H9 (cell line): ENCODE data around the gene PRCD. TPM values are rescaled to one million over a fixed set of nuclear protein-coding genes. Genes with fewer than 3 reads are reported as not detected.

ENCODE experiments used
- DNase-seq: peaks from one replicate; pipeline ENCODE4 v3.0.0-alpha.2; 2017
- H2AFZ ChIP-seq: one replicate; pipeline ENCODE4 v1.6.1; 2013; ENCODE audit warnings: mild to moderate bottlenecking, low read length, control low read depth, moderate library complexity
- H2AK5ac ChIP-seq: 2 replicates; pipeline ENCODE4 v1.6.1; 2013; ENCODE audit warnings: low read length, control low read depth, mixed read lengths; ENCODE audit not compliant: insufficient read length
- H2BK120ac ChIP-seq: one replicate; pipeline ENCODE4 v1.6.1; 2013; ENCODE audit warnings: low read depth, mild to moderate bottlenecking, low read length, control low read depth, inconsistent platforms; ENCODE audit not compliant: poor library complexity, severe bottlenecking
- H2BK12ac ChIP-seq: 2 replicates; pipeline ENCODE4 v1.6.1; 2013; ENCODE audit warnings: low read length, control low read depth, mixed read lengths, low read depth; ENCODE audit not compliant: insufficient read length
- H2BK15ac ChIP-seq: 2 replicates; pipeline ENCODE4 v1.6.1; 2013; ENCODE audit warnings: low read depth, low read length, control low read depth
- H2BK20ac ChIP-seq: one replicate; pipeline ENCODE4 v1.6.1; 2013; ENCODE audit warnings: low read depth, mild to moderate bottlenecking, low read length, control low read depth, inconsistent platforms; ENCODE audit not compliant: poor library complexity, severe bottlenecking
- H2BK5ac ChIP-seq: 2 replicates; pipeline ENCODE4 v1.6.1; 2013; ENCODE audit warnings: low read length, control low read depth, mixed read lengths; ENCODE audit not compliant: insufficient read length
- H3K14ac ChIP-seq: 2 replicates; pipeline ENCODE4 v1.6.1; 2013; ENCODE audit warnings: low read length, control low read depth; ENCODE audit not compliant: insufficient read depth
- H3K18ac ChIP-seq: 2 replicates; pipeline ENCODE4 v1.6.1; 2013; ENCODE audit warnings: low read depth, mild to moderate bottlenecking, mixed read lengths, low read length, control low read depth; ENCODE audit not compliant: insufficient read length
- H3K23ac ChIP-seq: 2 replicates; pipeline ENCODE4 v1.6.1; 2013; ENCODE audit warnings: low read length, control low read depth, mixed read lengths, low read depth; ENCODE audit not compliant: insufficient read length
- H3K23me2 ChIP-seq: 2 replicates; pipeline ENCODE4 v1.6.1; 2013; ENCODE audit warnings: low read depth, mild to moderate bottlenecking, mixed read lengths, low read length, control low read depth; ENCODE audit not compliant: insufficient read length, poor library complexity, severe bottlenecking
- H3K27ac ChIP-seq: 2 replicates; pipeline ENCODE4 v1.5.1; 2013; ENCODE audit warnings: low read length, control low read depth, mixed read lengths, low read depth; ENCODE audit not compliant: insufficient read length
- H3K27me3 ChIP-seq: 2 replicates; pipeline ENCODE4 v1.6.1; 2013; ENCODE audit warnings: low read length, control low read depth, inconsistent platforms; ENCODE audit not compliant: insufficient read depth
- H3K4ac ChIP-seq: 2 replicates; pipeline ENCODE4 v1.6.1; 2013; ENCODE audit warnings: low read depth, mild to moderate bottlenecking, control low read depth, inconsistent platforms, low read length, moderate library complexity
- H3K4me1 ChIP-seq: 2 replicates; pipeline ENCODE4 v1.6.1; 2013; ENCODE audit warnings: low read length, control low read depth, inconsistent platforms; ENCODE audit not compliant: insufficient read depth
- H3K4me2 ChIP-seq: 2 replicates; pipeline ENCODE4 v1.6.1; 2013; ENCODE audit warnings: low read length, control low read depth, mixed read lengths; ENCODE audit not compliant: insufficient read length, insufficient read depth
- H3K56ac ChIP-seq: 2 replicates; pipeline ENCODE4 v1.6.1; 2013; ENCODE audit warnings: low read depth, mild to moderate bottlenecking, mixed read lengths, low read length, control low read depth; ENCODE audit not compliant: insufficient read length
- H3K79me1 ChIP-seq: 2 replicates; pipeline ENCODE4 v1.6.1; 2013; ENCODE audit warnings: low read depth, mild to moderate bottlenecking, moderate library complexity, low read length, control low read depth, inconsistent platforms; ENCODE audit not compliant: insufficient read depth, poor library complexity, severe bottlenecking
- H3K79me2 ChIP-seq: 2 replicates; pipeline ENCODE4 v1.6.1; 2013; ENCODE audit warnings: low read length, control low read depth, inconsistent platforms; ENCODE audit not compliant: insufficient read depth
- H3K9ac ChIP-seq: 2 replicates; pipeline ENCODE4 v1.6.1; 2013; ENCODE audit warnings: low read length, control low read depth, mixed read lengths; ENCODE audit not compliant: insufficient read length; ENCODE audit errors: extremely low read depth
- H3K9me3 ChIP-seq: one replicate; pipeline ENCODE4 v1.6.1; 2013; ENCODE audit warnings: low read depth, low read length, inconsistent platforms; ENCODE audit not compliant: control insufficient read depth
- H3T11ph ChIP-seq: one replicate; pipeline ENCODE4 v1.6.1; 2013; ENCODE audit warnings: mild to moderate bottlenecking, low read length, control low read depth, inconsistent platforms
- H4K20me1 ChIP-seq: one replicate; pipeline ENCODE4 v1.6.1; 2013; ENCODE audit not compliant: control insufficient read depth, insufficient read length, insufficient read depth
- H4K5ac ChIP-seq: 2 replicates; pipeline ENCODE4 v1.6.1; 2013; ENCODE audit warnings: low read depth, mild to moderate bottlenecking, mixed read lengths, low read length, control low read depth; ENCODE audit not compliant: insufficient read length
- H4K8ac ChIP-seq: replicated peaks from 2 replicates; pipeline ENCODE4 v1.6.1; 2013; ENCODE audit warnings: low read length, control low read depth, mixed read lengths, low read depth; ENCODE audit not compliant: insufficient read length
- H4K91ac ChIP-seq: 2 replicates; pipeline ENCODE4 v1.6.1; 2013; ENCODE audit warnings: low read depth, mild to moderate bottlenecking, moderate library complexity, mixed read lengths, low read length, control low read depth; ENCODE audit not compliant: insufficient read length
- H3K27ac Mint-ChIP-seq, 3 experiments: 2 replicates in 2 of 3; 3 replicates in 1 of 3; pipeline ENCODE4 v1.8.0; 2020 to 2021; ENCODE audit warnings: mixed read lengths in 3 of 3, mild to moderate bottlenecking in 1 of 3, moderate library complexity in 1 of 3
- H3K27me3 Mint-ChIP-seq: 2 replicates; pipeline ENCODE4 v1.8.0; 2021; ENCODE audit warnings: low read depth, mild to moderate bottlenecking, moderate library complexity, mixed read lengths
- H3K36me3 Mint-ChIP-seq, 3 experiments: 2 replicates in 2 of 3; 3 replicates in 1 of 3; pipeline ENCODE4 v1.8.0; 2020 to 2021; ENCODE audit warnings: low read depth in 3 of 3, mixed read lengths in 3 of 3; ENCODE audit not compliant: insufficient read depth in 1 of 3
- H3K4me1 Mint-ChIP-seq, 2 experiments: 2 replicates each; pipeline ENCODE4 v1.8.0; 2020; ENCODE audit warnings: mixed read lengths in 2 of 2
- H3K4me3 Mint-ChIP-seq, 2 experiments: 2 replicates in 1 of 2; 3 replicates in 1 of 2; pipeline ENCODE4 v1.8.0; 2020 to 2021; ENCODE audit warnings: mild to moderate bottlenecking in 2 of 2, mixed read lengths in 2 of 2, moderate library complexity in 1 of 2
- H3K9me3 Mint-ChIP-seq, 2 experiments: 2 replicates in 1 of 2; 3 replicates in 1 of 2; pipeline ENCODE4 v1.8.0; 2020; ENCODE audit warnings: mild to moderate bottlenecking in 2 of 2, mixed read lengths in 2 of 2, moderate library complexity in 1 of 2
- WGBS: extraction: QIAGEN DNeasy Blood & Tissue Kit; methylation state at CpG from one replicate; pipeline ENCODE4 v1.1.7; 2013; ENCODE audit warnings: missing lambda C conversion rate, low lambda C conversion rate, mixed read lengths; ENCODE audit not compliant: insufficient read length; ENCODE audit errors: extremely low coverage; 5-methylcytosine and 5-hydroxymethylcytosine counted together
- total RNA-seq: library from RNA; stranded (reverse); gene quantifications from 2 replicates; pipeline ENCODE4 v1.2.1, GENCODE V29; 2021
- TF ChIP-seq, protein P1 (sequence below): fragments of 200-600 bp; sonication (generic); conservative IDR thresholded peaks from 3 replicates; pipeline ENCODE4 v1.8.0; 2021; ENCODE audit warnings: antibody characterized with exemption, mild to moderate bottlenecking

The PRCD gene
- total RNA-seq, 1 experiment from 2014 or later: 0.46 TPM

DNA sequence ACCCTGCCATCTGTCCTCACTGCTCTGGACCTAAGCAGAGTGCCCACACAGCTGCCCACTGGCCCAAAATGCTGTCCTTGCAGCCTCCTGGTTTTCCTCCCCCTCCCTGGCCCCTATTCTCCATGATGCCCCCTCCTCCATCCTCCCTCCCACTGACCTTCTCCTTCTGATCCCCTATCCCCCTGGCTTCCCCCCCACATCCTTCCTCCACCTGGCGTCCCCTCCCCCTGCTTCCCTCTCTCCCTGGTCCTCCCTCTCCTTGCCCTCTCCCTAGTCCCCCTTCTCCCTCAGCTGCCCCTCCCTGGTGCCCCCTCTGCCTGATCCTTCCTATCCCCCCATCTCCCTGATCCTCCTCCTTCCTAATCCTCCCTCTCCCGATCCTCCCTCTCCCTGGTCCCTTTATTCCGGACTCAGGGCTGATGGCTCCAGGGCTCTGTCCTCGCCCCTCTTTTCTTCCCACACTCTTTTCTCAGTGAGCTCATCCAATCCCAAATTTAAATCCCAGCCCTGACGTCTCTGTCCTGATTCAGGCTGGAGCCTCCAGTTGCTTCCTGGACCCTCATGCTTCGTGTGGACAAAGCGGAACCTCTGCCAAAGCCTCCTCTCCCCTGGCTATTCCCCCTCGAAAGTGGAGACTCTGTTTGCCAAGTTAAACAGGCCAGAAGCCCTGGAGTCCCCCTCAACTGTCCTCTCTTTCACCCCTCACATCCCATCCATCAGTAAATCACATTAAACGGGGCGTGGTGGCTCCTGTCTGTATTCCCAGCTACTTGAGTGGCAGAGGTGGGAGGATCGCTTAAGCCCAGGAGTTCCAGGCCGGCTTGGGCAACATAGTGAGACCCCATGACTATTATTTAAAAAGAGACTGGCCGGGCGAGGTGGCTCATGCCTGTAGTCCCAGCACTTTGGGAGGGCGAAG lies 20.5 kb upstream of the PRCD start:
- Histone ChIP-seq H3K23ac (no peak overlapping the region), H2BK12ac (no peak overlapping the region), H4K91ac (no peak overlapping the region), H4K5ac (no peak overlapping the region), H2AFZ (no peak overlapping the region), H3K9me3 (no peaks in the 10 kb centered on the region), H2BK120ac (no peak overlapping the region), H2AK5ac (no peak overlapping the region), H3K23me2 (no peaks in the 10 kb centered on the region), H3K27ac (no peak overlapping the region), H3K14ac (no peak overlapping the region), H4K20me1 (no peaks in the 10 kb centered on the region), H4K8ac (no peak overlapping the region), H2BK20ac (no peak overlapping the region), H3K4me2 (no peak overlapping the region), H3K79me2 (no peaks in the 10 kb centered on the region; the same call in 1 of the 2 replicates), H2BK5ac (no peak overlapping the region), H3K4ac (no peak overlapping the region), H3K79me1 (no peaks in the 10 kb centered on the region), H3T11ph (no peak overlapping the region), H2BK15ac (no peak overlapping the region), H3K18ac (no peak overlapping the region), H3K4me1 (no peaks in the 10 kb centered on the region), H3K56ac (no peak overlapping the region), H3K27me3 (no peaks in the 10 kb centered on the region), H3K9ac (no peak overlapping the region)
- Mint-ChIP-seq H3K36me3 (no peaks in the 10 kb centered on the region), H3K27ac (peak overlapping the region in 2 of 3 experiments; percentile 22 to 36; a peak in 3 of 7 replicates), H3K4me1 (peaks cover 5 to 22% of the 10 kb centered on the region in 2 experiments), H3K9me3 (no peaks in the 10 kb centered on the region; a peak in 1 of 5 replicates), H3K27me3 (peaks cover 28% of the 10 kb centered on the region), H3K4me3 (no peak overlapping the region)
- DNase-seq: no peak
- TF ChIP-seq, protein P1, sequence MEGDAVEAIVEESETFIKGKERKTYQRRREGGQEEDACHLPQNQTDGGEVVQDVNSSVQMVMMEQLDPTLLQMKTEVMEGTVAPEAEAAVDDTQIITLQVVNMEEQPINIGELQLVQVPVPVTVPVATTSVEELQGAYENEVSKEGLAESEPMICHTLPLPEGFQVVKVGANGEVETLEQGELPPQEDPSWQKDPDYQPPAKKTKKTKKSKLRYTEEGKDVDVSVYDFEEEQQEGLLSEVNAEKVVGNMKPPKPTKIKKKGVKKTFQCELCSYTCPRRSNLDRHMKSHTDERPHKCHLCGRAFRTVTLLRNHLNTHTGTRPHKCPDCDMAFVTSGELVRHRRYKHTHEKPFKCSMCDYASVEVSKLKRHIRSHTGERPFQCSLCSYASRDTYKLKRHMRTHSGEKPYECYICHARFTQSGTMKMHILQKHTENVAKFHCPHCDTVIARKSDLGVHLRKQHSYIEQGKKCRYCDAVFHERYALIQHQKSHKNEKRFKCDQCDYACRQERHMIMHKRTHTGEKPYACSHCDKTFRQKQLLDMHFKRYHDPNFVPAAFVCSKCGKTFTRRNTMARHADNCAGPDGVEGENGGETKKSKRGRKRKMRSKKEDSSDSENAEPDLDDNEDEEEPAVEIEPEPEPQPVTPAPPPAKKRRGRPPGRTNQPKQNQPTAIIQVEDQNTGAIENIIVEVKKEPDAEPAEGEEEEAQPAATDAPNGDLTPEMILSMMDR: no peak
- WGBS: no CpG with 5 or more reads among the region's 15 CpGs
